ENCODE results near the gene FBXL13. TPM values are rescaled to one million over a fixed set of nuclear protein-coding genes. Genes with fewer than 3 reads are reported as not detected.

Gene FBXL13
- polyA plus RNA-seq, 1 of the 3 experiments (the other 2 are of a cell fraction), result 1.1 TPM

DNA sequence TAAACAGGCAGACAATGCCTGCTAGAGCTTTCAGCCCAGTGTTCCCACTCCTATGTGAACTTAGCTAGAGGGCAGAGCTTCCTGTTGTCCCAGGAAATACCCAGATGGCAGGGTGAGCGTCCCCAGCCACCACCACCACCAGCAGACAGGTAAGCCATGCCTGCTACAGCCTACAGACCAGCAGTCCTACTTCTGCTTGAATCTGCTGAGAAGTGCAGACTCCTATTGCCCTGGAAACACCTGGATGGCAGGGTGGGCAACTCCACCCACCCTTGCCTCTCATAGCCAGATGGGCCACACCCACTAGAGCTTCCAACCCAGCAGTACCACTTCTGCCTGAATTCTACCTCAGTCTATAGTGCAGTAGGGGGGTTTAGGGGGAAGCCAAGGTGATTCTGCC, 64.4 kb downstream of the FBXL13 start:
- Histone ChIP-seq H3K27ac (ENCODE audit: low read depth in 2 of 2, low read length in 1 of 2) (no peak overlapping the region), H3F3A (replicated peaks; ENCODE audit: insufficient read depth) (no peaks in the 10 kb centered on the region), H3K79me2 (ENCODE audit: insufficient read depth) (no peaks in the 10 kb centered on the region), H3K9me2 (no peaks in the 10 kb centered on the region), H3K27me3 (ENCODE audit: insufficient read depth) (no peaks in the 10 kb centered on the region), H3K4me2 (no peak overlapping the region), H3K4me3 (ENCODE audit: low read depth in 2 of 2, low read length in 1 of 2) (no peak overlapping the region), H3K4me1 (ENCODE audit: control insufficient read depth in 1 of 2, insufficient read depth in 2 of 2, low read depth in 1 of 2, low read length in 1 of 2) (no peaks in the 10 kb centered on the region), H4K20me1 (ENCODE audit: insufficient read depth) (no peaks in the 10 kb centered on the region), H2AFZ (ENCODE audit: low read depth) (no peak overlapping the region), H3K36me3 (replicated peaks in 1 of 2; ENCODE audit: control insufficient read depth in 1 of 2, insufficient read depth in 2 of 2, low read length in 1 of 2) (peaks cover 0 to 7% of the 10 kb centered on the region in 2 experiments), H3K9me3 (no peaks in the 10 kb centered on the region), H3K9ac (no peak overlapping the region)
- CTCF ChIA-PET, result interaction anchor here (1.2 kb wide), 1 partner anchor 52 kb away, joined by 4 read pairs; no protein-coding TSS in a partner anchor
- POLR2A ChIA-PET, result no interaction called here
- WGBS (ENCODE audit: low lambda C conversion rate), result 100% methylated on average over 1 of the region's 1 CpG
- TF ChIP-seq NFIC (IDR thresholded peaks at IDR 0.05; ENCODE audit: borderline replicate concordance) (no peak), TEAD4 (IDR thresholded peaks at IDR 0.05; ENCODE audit: borderline replicate concordance, insufficient read depth) (no peak), CHD2 (IDR thresholded peaks at IDR 0.05; ENCODE audit: low read length, partially characterized antibody) (no peak), EZH2phosphoT487 (IDR thresholded peaks at IDR 0.05; ENCODE audit: borderline replicate concordance, low read depth) (no peak), SMC3 (IDR thresholded peaks at IDR 0.05; ENCODE audit: low read depth, low read length) (no peak), RXRA (IDR thresholded peaks at IDR 0.05; ENCODE audit: borderline replicate concordance, low read depth) (no peak), ELF1 (IDR thresholded peaks at IDR 0.05) (no peak)
- TF ChIP-seq, protein P1, sequence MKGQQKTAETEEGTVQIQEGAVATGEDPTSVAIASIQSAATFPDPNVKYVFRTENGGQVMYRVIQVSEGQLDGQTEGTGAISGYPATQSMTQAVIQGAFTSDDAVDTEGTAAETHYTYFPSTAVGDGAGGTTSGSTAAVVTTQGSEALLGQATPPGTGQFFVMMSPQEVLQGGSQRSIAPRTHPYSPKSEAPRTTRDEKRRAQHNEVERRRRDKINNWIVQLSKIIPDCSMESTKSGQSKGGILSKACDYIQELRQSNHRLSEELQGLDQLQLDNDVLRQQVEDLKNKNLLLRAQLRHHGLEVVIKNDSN (IDR thresholded peaks at IDR 0.05; ENCODE audit: borderline replicate concordance, low read depth), result no peak
- TF ChIP-seq, protein P2, sequence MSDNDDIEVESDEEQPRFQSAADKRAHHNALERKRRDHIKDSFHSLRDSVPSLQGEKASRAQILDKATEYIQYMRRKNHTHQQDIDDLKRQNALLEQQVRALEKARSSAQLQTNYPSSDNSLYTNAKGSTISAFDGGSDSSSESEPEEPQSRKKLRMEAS (IDR thresholded peaks at IDR 0.05; ENCODE audit: low read depth), result no peak
- TF ChIP-seq, protein P3, sequence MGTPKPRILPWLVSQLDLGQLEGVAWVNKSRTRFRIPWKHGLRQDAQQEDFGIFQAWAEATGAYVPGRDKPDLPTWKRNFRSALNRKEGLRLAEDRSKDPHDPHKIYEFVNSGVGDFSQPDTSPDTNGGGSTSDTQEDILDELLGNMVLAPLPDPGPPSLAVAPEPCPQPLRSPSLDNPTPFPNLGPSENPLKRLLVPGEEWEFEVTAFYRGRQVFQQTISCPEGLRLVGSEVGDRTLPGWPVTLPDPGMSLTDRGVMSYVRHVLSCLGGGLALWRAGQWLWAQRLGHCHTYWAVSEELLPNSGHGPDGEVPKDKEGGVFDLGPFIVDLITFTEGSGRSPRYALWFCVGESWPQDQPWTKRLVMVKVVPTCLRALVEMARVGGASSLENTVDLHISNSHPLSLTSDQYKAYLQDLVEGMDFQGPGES (IDR thresholded peaks at IDR 0.05; ENCODE audit: low read depth, low read length), result no peak
- TF ChIP-seq, protein P4, sequence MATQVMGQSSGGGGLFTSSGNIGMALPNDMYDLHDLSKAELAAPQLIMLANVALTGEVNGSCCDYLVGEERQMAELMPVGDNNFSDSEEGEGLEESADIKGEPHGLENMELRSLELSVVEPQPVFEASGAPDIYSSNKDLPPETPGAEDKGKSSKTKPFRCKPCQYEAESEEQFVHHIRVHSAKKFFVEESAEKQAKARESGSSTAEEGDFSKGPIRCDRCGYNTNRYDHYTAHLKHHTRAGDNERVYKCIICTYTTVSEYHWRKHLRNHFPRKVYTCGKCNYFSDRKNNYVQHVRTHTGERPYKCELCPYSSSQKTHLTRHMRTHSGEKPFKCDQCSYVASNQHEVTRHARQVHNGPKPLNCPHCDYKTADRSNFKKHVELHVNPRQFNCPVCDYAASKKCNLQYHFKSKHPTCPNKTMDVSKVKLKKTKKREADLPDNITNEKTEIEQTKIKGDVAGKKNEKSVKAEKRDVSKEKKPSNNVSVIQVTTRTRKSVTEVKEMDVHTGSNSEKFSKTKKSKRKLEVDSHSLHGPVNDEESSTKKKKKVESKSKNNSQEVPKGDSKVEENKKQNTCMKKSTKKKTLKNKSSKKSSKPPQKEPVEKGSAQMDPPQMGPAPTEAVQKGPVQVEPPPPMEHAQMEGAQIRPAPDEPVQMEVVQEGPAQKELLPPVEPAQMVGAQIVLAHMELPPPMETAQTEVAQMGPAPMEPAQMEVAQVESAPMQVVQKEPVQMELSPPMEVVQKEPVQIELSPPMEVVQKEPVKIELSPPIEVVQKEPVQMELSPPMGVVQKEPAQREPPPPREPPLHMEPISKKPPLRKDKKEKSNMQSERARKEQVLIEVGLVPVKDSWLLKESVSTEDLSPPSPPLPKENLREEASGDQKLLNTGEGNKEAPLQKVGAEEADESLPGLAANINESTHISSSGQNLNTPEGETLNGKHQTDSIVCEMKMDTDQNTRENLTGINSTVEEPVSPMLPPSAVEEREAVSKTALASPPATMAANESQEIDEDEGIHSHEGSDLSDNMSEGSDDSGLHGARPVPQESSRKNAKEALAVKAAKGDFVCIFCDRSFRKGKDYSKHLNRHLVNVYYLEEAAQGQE (IDR thresholded peaks at IDR 0.05; ENCODE audit: low read depth, low read length), result no peak
- TF ChIP-seq, protein P5, sequence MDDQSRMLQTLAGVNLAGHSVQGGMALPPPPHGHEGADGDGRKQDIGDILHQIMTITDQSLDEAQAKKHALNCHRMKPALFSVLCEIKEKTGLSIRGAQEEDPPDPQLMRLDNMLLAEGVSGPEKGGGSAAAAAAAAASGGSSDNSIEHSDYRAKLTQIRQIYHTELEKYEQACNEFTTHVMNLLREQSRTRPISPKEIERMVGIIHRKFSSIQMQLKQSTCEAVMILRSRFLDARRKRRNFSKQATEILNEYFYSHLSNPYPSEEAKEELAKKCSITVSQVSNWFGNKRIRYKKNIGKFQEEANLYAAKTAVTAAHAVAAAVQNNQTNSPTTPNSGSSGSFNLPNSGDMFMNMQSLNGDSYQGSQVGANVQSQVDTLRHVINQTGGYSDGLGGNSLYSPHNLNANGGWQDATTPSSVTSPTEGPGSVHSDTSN (IDR thresholded peaks at IDR 0.05), result no peak
- no peak for DNase-seq
